T-helper 2 cell treated with Interferon-gamma antibody and Interleukin-4, amounts not matched to agents 5 μg/mL and 100 μg/mL, for 36 hours (primary cell): ENCODE data around the gene GABPB1.

Source experiments
- DNase-seq: peaks from one replicate; pipeline ENCODE4 v3.0.0; 2021; ENCODE audit warnings: low spot score
- H3K27ac Mint-ChIP-seq: one replicate; pipeline ENCODE4 v1.8.0; 2021; ENCODE audit warnings: mild to moderate bottlenecking, mixed read lengths
- H3K27me3 Mint-ChIP-seq: one replicate; pipeline ENCODE4 v1.8.0; 2021; ENCODE audit warnings: low read depth, mixed read lengths
- H3K36me3 Mint-ChIP-seq: one replicate; pipeline ENCODE4 v1.8.0; 2021; ENCODE audit warnings: low read depth, mixed read lengths
- H3K4me1 Mint-ChIP-seq: one replicate; pipeline ENCODE4 v1.8.0; 2021; ENCODE audit warnings: low read depth, mixed read lengths
- H3K4me3 Mint-ChIP-seq: one replicate; pipeline ENCODE4 v1.8.0; 2022; ENCODE audit warnings: mild to moderate bottlenecking, moderate library complexity, mixed read lengths
- H3K9me3 Mint-ChIP-seq: one replicate; pipeline ENCODE4 v1.8.0; 2021; ENCODE audit warnings: mixed read lengths

The GABPB1 gene

GRCh38 chr15:50252556-50252955 is 102.4 kb downstream of the GABPB1 start:
- Mint-ChIP-seq H3K36me3 (no peaks in the 10 kb centered on the region), H3K27ac (no peak overlapping the region), H3K9me3 (no peaks in the 10 kb centered on the region), H3K4me3 (no peak overlapping the region), H3K27me3 (no peaks in the 10 kb centered on the region), H3K4me1 (peaks cover 57% of the 10 kb centered on the region)
- no peak for DNase-seq

- no peak for DNase-seq
- H3K4me3 Mint-ChIP-seq, result no peak overlapping the region
- no peaks in the 10 kb centered on the region for H3K36me3 Mint-ChIP-seq
- peaks cover 58% of the 10 kb centered on the region for H3K4me1 Mint-ChIP-seq
- H3K27ac Mint-ChIP-seq, result no peak overlapping the region
- no peaks in the 10 kb centered on the region for H3K27me3 Mint-ChIP-seq
- H3K9me3 Mint-ChIP-seq, result no peaks in the 10 kb centered on the region
Observed at GRCh38 chr15:50251638-50252182, 103.3 kb downstream of the GABPB1 start.

- H3K36me3 Mint-ChIP-seq, result no peaks in the 10 kb centered on the region
- DNase-seq, result no peak
- H3K9me3 Mint-ChIP-seq, result no peaks in the 10 kb centered on the region
- H3K4me1 Mint-ChIP-seq, result peaks cover 55% of the 10 kb centered on the region
- no peak overlapping the region for H3K27ac Mint-ChIP-seq
- H3K4me3 Mint-ChIP-seq, result no peak overlapping the region
- no peaks in the 10 kb centered on the region for H3K27me3 Mint-ChIP-seq
Observed at GRCh38 chr15:50250760-50251394, 104.1 kb downstream of the GABPB1 start.

GRCh38 chr15:50249704-50250103 is 105.3 kb downstream of the GABPB1 start:
- Mint-ChIP-seq H3K27me3 (no peaks in the 10 kb centered on the region), H3K4me1 (peaks cover 47% of the 10 kb centered on the region), H3K27ac (peak overlapping the region; percentile 93), H3K36me3 (no peaks in the 10 kb centered on the region), H3K4me3 (peak overlapping the region; percentile 67), H3K9me3 (no peaks in the 10 kb centered on the region)
- no peak for DNase-seq

- no peaks in the 10 kb centered on the region for H3K27me3 Mint-ChIP-seq
- no peaks in the 10 kb centered on the region for H3K9me3 Mint-ChIP-seq
- H3K36me3 Mint-ChIP-seq, result peaks cover 2% of the 10 kb centered on the region
- peak overlapping the region; percentile 93 for H3K27ac Mint-ChIP-seq
- H3K4me1 Mint-ChIP-seq, result peaks cover 47% of the 10 kb centered on the region
- DNase-seq, result no peak
- H3K4me3 Mint-ChIP-seq, result peak overlapping the region; percentile 67
Observed at GRCh38 chr15:50248994-50249582, 105.9 kb downstream of the GABPB1 start.

- peaks cover 2% of the 10 kb centered on the region for H3K36me3 Mint-ChIP-seq
- H3K4me1 Mint-ChIP-seq, result peaks cover 48% of the 10 kb centered on the region
- H3K27ac Mint-ChIP-seq, result peak overlapping the region; percentile 93
- peak overlapping the region; percentile 67 for H3K4me3 Mint-ChIP-seq
- H3K27me3 Mint-ChIP-seq, result no peaks in the 10 kb centered on the region
- peak; percentile 64 for DNase-seq
- H3K9me3 Mint-ChIP-seq, result no peaks in the 10 kb centered on the region
Observed at GRCh38 chr15:50247819-50248655, 107.0 kb downstream of the GABPB1 start.

- no peak overlapping the region for H3K4me3 Mint-ChIP-seq
- DNase-seq, result no peak
Observed at GRCh38 chr15:50246631-50247030, 108.4 kb downstream of the GABPB1 start.

GRCh38 chr15:50244959-50245624 is 109.9 kb downstream of the GABPB1 start:
- Mint-ChIP-seq H3K36me3 (peaks cover 3% of the 10 kb centered on the region), H3K27ac (no peak overlapping the region), H3K4me1 (peaks cover 49% of the 10 kb centered on the region), H3K4me3 (no peak overlapping the region), H3K9me3 (no peaks in the 10 kb centered on the region), H3K27me3 (no peaks in the 10 kb centered on the region)
- DNase-seq, result no peak

More at GRCh38 chr15:50246631-50247030, 108.4 kb downstream of the GABPB1 start:
- Mint-ChIP-seq H3K36me3 (peaks cover 2% of the 10 kb centered on the region), H3K27me3 (no peaks in the 10 kb centered on the region), H3K4me1 (peaks cover 52% of the 10 kb centered on the region), H3K9me3 (no peaks in the 10 kb centered on the region), H3K27ac (no peak overlapping the region)

- Mint-ChIP-seq H3K36me3 (peaks cover 3% of the 10 kb centered on the region), H3K27me3 (no peaks in the 10 kb centered on the region), H3K4me3 (no peak overlapping the region), H3K9me3 (no peaks in the 10 kb centered on the region), H3K4me1 (peaks cover 41% of the 10 kb centered on the region), H3K27ac (no peak overlapping the region)
- no peak for DNase-seq
Observed at GRCh38 chr15:50244153-50244552, 110.8 kb downstream of the GABPB1 start.

GRCh38 chr15:50241684-50242450 is 113.1 kb downstream of the GABPB1 start:
- Mint-ChIP-seq H3K27ac (no peak overlapping the region), H3K4me3 (no peak overlapping the region), H3K27me3 (no peaks in the 10 kb centered on the region), H3K4me1 (peaks cover 22% of the 10 kb centered on the region), H3K9me3 (no peaks in the 10 kb centered on the region), H3K36me3 (peaks cover 3% of the 10 kb centered on the region)
- DNase-seq, result peak; percentile 32

- H3K27ac Mint-ChIP-seq, result no peak overlapping the region
- no peak for DNase-seq
- H3K36me3 Mint-ChIP-seq, result peaks cover 18% of the 10 kb centered on the region
- no peaks in the 10 kb centered on the region for H3K27me3 Mint-ChIP-seq
- H3K9me3 Mint-ChIP-seq, result no peaks in the 10 kb centered on the region
- H3K4me1 Mint-ChIP-seq, result peaks cover 14% of the 10 kb centered on the region
- H3K4me3 Mint-ChIP-seq, result no peak overlapping the region
Observed at GRCh38 chr15:50238255-50238654, 116.7 kb downstream of the GABPB1 start.

GRCh38 chr15:50236433-50236832 is 118.6 kb downstream of the GABPB1 start:
- no peak for DNase-seq
- Mint-ChIP-seq H3K36me3 (peaks cover 22% of the 10 kb centered on the region), H3K9me3 (no peaks in the 10 kb centered on the region), H3K4me3 (no peak overlapping the region), H3K27ac (no peak overlapping the region), H3K4me1 (peaks cover 6% of the 10 kb centered on the region), H3K27me3 (no peaks in the 10 kb centered on the region)

GRCh38 chr15:50235794-50236193 is 119.2 kb downstream of the GABPB1 start:
- no peak for DNase-seq
- H3K4me1 Mint-ChIP-seq, result peaks cover 2% of the 10 kb centered on the region
- H3K4me3 Mint-ChIP-seq, result no peak overlapping the region
- no peak overlapping the region for H3K27ac Mint-ChIP-seq
- no peaks in the 10 kb centered on the region for H3K27me3 Mint-ChIP-seq
- H3K9me3 Mint-ChIP-seq, result no peaks in the 10 kb centered on the region
- peaks cover 21% of the 10 kb centered on the region for H3K36me3 Mint-ChIP-seq
